ENCODE measurements around the gene ZSWIM9.
"Not testable (repeated sequence)": the region's sequence is repeated elsewhere in the genome, so short reads cannot be mapped to it uniquely, and the experiment has no call there.

The ZSWIM9 gene

GRCh38 chr19:48221628-48222027 is 51.1 kb downstream of the ZSWIM9 start:
- no peak for DNase-seq

GRCh38 chr19:48230555-48231129 is 60.2 kb downstream of the ZSWIM9 start:
- no peak for DNase-seq

- no peak for DNase-seq
These were observed 66.6 kb downstream of the ZSWIM9 start for GRCh38 chr19:48237057-48237456.

- DNase-seq, result no peak
These were observed 68.6 kb downstream of the ZSWIM9 start for GRCh38 chr19:48239120-48239519.

GRCh38 chr19:48239582-48240141 is 69.2 kb downstream of the ZSWIM9 start:
- no peak for DNase-seq

- not testable (repeated sequence) for DNase-seq
These were observed 71.3 kb downstream of the ZSWIM9 start for GRCh38 chr19:48241771-48242170.

GRCh38 chr19:48244281-48244680 is 73.8 kb downstream of the ZSWIM9 start:
- no peak for DNase-seq

- DNase-seq, result no peak
These were observed 75.6 kb downstream of the ZSWIM9 start for GRCh38 chr19:48246101-48246500.

GRCh38 chr19:48247212-48247611 is 76.7 kb downstream of the ZSWIM9 start:
- no peak for DNase-seq

Measured in T1000 (cell line).